Right atrium auricular region (tissue), 2 donors: ENCODE measurements around the gene BEGAIN. TPM values are rescaled to one million over a fixed set of nuclear protein-coding genes. Genes with fewer than 3 reads are reported as not detected.

Experiments
- DNase-seq: peaks from one replicate; pipeline ENCODE4 v3.0.0-alpha.2; 2019; ENCODE audit warnings: low spot score
- H3K27ac ChIP-seq, 2 donors: fragments of 200-600 bp; sonication (generic); 1 replicate in 1 of 2; 2 replicates in 1 of 2; pipeline ENCODE4 v1.5.1; 2016 to 2019
- H3K27me3 ChIP-seq, 2 donors: fragments of 200-600 bp; sonication (generic); one replicate each; pipeline versions ENCODE4 v1.5.1 to v1.6.0; 2017 to 2019
- H3K36me3 ChIP-seq: fragments of 200-600 bp; sonication (generic); one replicate; pipeline ENCODE4 v1.5.1; 2016
- H3K4me1 ChIP-seq, 2 donors: fragments of 200-600 bp; sonication (generic); one replicate each; pipeline versions ENCODE4 v1.5.1 to v1.6.0; 2017 to 2019
- H3K4me3 ChIP-seq, 2 donors: fragments of 200-600 bp; sonication (generic); 1 replicate in 1 of 2; 2 replicates in 1 of 2; pipeline ENCODE4 v1.5.1; 2017 to 2019; ENCODE audit warnings: mild to moderate bottlenecking in 1 of 2, moderate library complexity in 1 of 2
- H3K9me3 ChIP-seq, 2 donors: fragments of 200-600 bp; sonication (generic); one replicate each; pipeline ENCODE4 v1.5.1; 2019
- total RNA-seq, 2 donors: library from RNA; depleted of rRNA; stranded (reverse); fragments of >200 nt; gene quantifications; one replicate each; pipeline ENCODE4 v1.1.0, GENCODE V29; 2016
- TF ChIP-seq, protein P1 (sequence below), 2 donors: fragments of 200-600 bp; sonication (generic); IDR thresholded peaks; one replicate each; pipeline ENCODE4 v1.5.1; 2019; ENCODE audit warnings: antibody characterized with exemption in 2 of 2

The BEGAIN gene
- total RNA-seq, 2 donors from 2014 or later, result 0.93 to 5.7 TPM

DNA sequence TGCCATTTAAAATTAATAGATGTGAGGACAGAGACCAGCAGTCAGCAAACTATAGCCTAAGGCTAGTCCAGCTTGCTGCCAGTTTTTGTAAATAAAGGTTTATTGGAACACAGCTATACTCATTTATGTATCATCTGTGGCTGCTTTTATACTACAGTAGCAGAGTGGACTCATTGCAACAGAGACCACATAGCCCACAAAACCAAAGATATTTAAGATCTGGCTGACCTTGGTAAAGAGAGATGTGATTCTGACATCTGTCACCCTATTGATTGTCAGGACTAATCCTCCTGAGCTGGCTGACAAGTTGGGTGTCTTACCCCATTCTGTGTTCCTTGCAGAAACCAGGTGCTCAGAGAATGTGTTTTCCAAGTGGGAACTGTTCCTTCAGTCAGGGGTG, 99.9 kb downstream of the BEGAIN start:
- H3K27me3 ChIP-seq, result no peaks in the 10 kb centered on the region
- TF ChIP-seq, protein P1, sequence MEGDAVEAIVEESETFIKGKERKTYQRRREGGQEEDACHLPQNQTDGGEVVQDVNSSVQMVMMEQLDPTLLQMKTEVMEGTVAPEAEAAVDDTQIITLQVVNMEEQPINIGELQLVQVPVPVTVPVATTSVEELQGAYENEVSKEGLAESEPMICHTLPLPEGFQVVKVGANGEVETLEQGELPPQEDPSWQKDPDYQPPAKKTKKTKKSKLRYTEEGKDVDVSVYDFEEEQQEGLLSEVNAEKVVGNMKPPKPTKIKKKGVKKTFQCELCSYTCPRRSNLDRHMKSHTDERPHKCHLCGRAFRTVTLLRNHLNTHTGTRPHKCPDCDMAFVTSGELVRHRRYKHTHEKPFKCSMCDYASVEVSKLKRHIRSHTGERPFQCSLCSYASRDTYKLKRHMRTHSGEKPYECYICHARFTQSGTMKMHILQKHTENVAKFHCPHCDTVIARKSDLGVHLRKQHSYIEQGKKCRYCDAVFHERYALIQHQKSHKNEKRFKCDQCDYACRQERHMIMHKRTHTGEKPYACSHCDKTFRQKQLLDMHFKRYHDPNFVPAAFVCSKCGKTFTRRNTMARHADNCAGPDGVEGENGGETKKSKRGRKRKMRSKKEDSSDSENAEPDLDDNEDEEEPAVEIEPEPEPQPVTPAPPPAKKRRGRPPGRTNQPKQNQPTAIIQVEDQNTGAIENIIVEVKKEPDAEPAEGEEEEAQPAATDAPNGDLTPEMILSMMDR (IDR thresholded peaks at IDR 0.05), result no peak
- H3K36me3 ChIP-seq, result no peaks in the 10 kb centered on the region
- H3K9me3 ChIP-seq, result no peaks in the 10 kb centered on the region
- no peak overlapping the region for H3K27ac ChIP-seq
- no peak for DNase-seq
- no peaks in the 10 kb centered on the region for H3K4me1 ChIP-seq
- H3K4me3 ChIP-seq, result no peak overlapping the region

Other genes starting within 250 kb of the BEGAIN start
- 1 to 10 TPM; 4.4 to 4.7 TPM for gene WDR25, start 210.9 kb downstream of the BEGAIN start, total RNA-seq
- gene DLK1, start 139.5 kb upstream of the BEGAIN start, total RNA-seq, result not detected
- 1 to 10 TPM; 6.5 to 9.5 TPM for gene MEG3, start 238.7 kb upstream of the BEGAIN start, total RNA-seq